22Rv1 (cell line): ENCODE results near the gene UNC5C.

Experiments used
- CTCF ChIP-seq: fragments of 450-650 bp; IDR thresholded peaks from 2 replicates; pipeline ENCODE4 v1.5.1; 2017; ENCODE audit warnings: mild to moderate bottlenecking
- ZFX ChIP-seq: fragments of 450-650 bp; IDR thresholded peaks from 2 replicates; pipeline ENCODE4 v1.6.1; 2017; ENCODE audit warnings: antibody characterized with exemption, borderline replicate concordance

GRCh38 chr4:95387719-95388118 is 161.1 kb downstream of the UNC5C start:
- TF ChIP-seq CTCF: no peak
- TF ChIP-seq ZFX: no peak
